Measurements from ENCODE around the gene FAM185A.
A peak's percentile ranks its signal among the peaks of the same experiment; 100 is the strongest.

DNA sequence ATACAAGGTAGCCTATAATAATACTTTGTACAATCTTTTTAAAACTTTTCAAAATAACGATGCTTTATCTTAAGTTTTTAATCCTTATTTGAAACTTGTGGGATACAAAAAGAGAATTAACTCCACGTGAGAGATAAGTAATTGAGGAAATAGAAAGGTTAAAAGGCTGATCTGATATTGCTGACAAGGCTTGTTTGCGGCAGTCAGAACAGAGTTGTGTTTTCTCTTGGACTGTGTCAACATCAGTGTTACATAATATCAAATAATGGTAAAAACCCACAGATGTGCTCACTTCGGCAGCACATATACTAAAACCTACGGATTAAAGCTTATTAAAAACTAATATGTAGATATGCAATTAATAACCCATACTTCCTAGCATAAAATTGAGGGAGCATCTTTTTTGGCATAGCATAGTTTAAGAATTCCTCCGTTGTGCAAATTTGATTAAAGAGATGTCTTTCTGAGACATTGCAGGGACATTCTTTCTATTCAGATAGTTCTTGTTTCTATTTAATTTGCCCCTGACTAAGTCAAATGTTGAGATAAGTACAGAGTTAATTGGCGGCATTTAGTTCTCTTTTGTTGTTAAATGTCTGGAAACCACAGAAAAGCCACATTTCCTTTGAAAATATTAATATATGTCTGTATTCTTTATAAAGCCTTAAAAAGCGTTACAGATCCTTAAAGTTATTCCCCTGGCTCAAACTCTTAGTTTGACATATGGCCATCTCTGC lies 63.3 kb downstream of the FAM185A start:
- TF ChIP-seq JUND (IDR thresholded peaks at IDR 0.05): 0 out of 2 replicates have a peak, but pooled peaks have one; percentile 32
- TF ChIP-seq RAD21 (IDR thresholded peaks at IDR 0.05; ENCODE audit: low read length): no peak
- TF ChIP-seq FOSL2 (IDR thresholded peaks at IDR 0.05; ENCODE audit: borderline replicate concordance, low read depth): no peak
- no peak for TF ChIP-seq CTCF (IDR thresholded peaks at IDR 0.05)

Data from SK-N-SH (cell line).